ENCODE results near the gene ALKBH4.
"Not testable (repeated sequence)": the region's sequence is repeated elsewhere in the genome, so short reads cannot be mapped to it uniquely, and the experiment has no call there.

ALKBH4 gene

DNA sequence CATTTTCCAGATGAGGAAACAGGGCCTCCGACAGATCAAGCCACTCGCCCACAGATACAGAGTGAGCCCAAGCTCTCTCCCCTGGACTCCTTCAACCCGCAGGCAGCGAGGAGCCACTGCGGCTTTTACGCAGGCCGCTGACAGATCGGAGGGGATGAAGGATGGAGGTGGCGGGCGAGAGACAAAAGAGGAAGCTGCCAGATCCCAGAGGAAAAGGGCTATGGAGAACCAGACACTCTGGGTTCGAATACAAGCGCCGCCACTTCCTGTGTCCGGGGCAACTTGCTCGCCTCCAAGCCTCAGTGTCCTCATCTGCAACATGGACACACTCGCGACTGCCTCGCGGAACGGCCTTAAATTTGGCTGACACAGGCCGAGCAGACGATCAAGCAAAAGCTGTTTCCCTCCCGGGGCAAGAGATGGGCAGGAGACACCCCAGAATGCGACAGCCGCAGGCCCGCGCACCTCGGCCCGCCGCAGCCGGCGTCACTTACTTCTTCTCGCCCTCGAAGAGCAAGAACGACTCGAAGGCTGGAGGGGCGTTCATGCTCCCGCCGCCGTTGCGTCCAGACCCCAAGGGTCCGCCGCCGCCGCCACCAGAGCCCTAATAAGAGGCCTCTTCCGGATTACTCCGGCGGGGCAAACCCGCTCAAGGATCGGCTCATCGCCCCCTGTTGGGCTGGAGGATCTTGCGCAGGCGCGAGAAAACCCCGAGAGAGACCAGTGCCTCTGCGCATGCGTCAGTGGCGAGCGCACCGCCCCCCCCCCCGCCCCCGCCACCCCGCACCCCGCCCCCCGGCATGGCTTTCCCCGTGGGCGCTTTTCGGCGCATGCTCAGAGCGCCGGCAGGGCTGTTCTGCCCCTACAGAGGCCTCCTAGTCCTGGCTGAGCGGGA, 13.9 kb upstream of the ALKBH4 start, which contains the start of gene POLR2J:
Gene POLR2J, minus strand, starts transcription at position 609 of the 895 bp plus-strand sequence. Its CDS starts 62 bp downstream, at position 547.
- not testable (repeated sequence) for DNase-seq

DNA sequence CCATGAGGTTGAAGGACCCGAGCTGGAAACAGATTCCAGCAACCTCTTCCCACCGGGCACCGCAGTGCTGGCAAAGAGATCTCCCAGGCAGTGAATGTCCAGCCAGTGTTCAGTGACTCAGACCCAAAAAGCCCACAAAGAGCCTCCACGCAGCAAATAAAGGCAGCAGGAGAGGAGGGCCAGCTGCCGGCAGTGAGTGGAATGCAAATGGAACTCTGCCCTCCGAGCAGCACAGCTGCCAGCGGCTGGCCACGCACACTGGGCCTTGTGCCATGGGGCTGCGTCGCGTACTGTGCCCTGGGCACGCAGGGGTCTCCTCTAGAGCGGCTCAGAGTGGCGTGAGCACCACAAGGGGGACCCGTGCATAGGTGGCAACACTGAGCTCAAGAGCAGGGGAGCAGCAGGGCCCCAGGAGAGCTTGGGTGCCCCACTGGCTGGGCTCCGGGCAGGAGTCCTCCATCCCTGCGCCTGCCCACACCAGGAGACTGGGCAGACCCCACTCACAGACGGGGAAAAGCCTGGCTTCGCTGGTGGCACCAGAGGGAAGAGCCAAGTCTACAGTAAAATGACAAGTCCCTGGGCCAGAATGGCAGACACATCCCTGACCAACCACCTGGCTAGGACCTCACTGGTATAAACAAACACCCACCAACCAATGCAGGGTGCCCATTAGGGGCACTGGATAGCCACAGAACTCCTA, 10.2 kb upstream of the ALKBH4 start:
- DNase-seq, result not testable (repeated sequence)

DNA sequence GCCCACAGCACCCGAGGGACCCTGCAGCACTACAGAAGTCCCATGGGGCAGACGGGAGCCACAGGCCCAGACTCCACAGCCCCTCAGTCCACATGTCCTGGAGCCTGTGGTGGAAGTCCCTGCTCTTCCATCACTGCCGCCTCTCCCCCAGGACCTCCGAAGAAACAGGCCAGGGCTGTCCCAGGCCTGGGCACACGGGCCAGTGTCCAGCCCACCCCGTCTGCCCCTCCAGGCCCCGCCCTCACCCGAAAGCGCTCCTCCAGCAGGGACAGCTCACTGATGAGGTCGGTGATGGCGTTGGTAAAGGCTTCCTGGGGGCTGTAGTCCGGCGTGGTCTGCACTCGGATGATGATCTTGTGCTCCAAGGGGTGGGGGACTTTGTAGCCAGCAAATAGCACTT, 9.5 kb upstream of the ALKBH4 start:
- DNase-seq, result not testable (repeated sequence)

DNA sequence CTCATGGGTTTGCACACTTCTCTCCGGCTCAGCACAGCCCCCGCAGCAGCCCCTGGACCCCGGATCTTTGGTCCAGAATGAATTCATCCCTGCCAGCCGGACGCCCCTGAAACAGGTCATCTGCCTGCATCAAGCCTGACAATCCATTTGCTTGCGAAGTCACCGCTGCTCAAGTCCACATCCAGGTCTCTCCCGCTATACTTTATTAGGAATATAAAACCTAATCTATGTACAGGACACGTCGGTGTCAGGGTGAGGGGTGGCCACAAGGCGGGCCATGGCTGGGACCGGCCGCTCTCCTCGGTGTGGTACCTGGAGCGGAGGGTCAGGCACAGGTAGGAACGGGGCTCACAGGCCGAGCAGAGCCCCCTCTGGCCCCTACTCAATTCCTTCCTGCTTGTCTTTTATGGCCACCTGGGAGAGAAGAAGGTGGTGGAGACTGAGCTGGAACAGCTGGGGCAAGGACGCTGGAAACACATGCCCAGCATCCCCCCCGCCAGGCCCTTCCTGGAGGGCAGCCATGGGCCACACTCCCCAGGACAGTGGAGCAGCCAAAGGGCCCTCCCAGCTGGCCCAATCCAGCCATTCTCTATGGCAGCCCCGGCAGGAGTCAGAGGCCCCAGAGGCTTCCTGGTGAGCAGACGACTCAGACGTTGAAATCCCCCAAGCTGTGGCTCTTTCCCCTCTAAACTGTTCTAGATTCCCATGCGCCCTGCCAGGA, 8.8 kb upstream of the ALKBH4 start:
- DNase-seq, result peak; percentile 38

DNA sequence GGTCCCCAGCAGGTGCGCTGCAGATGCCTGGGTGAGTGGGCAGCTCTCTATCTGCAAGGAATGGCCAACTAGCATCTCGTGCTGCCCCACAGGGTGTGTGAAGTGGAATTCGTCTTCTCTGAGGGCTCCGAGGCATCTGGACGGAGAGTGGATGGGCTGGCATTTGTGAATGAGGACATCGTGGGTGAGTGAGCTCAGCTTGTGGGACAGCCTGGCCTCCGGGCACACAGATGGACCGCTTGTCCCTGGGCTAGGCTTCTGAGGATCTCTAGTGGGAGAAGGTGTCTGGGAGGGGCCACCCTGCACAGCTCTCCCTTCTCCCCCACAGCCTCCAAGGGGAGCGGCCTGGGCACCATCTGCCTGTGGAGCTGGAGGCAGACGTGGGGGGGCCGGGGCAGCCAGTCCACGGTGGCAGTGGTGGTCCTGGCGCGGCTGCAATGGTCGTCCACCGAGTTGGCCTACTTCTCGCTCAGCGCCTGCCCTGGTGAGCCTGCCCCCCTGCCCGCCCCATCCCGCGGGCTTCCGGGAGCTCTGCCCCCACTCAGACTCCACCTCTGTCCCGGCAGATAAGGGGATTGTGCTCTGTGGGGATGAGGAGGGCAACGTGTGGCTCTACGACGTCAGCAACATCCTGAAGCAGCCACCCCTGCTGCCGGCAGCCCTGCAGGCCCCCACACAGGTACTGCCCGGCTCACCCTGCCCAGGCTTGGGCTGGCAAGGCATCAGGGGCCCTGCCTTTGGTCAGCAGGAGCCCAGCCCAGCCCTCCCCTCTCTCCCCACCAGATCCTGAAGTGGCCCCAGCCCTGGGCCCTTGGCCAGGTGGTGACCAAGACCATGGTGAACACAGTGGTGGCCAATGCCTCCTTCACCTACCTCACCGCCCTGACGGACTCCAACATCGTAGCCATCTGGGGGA, 7.7 kb upstream of the ALKBH4 start:
- no peak for DNase-seq

DNA sequence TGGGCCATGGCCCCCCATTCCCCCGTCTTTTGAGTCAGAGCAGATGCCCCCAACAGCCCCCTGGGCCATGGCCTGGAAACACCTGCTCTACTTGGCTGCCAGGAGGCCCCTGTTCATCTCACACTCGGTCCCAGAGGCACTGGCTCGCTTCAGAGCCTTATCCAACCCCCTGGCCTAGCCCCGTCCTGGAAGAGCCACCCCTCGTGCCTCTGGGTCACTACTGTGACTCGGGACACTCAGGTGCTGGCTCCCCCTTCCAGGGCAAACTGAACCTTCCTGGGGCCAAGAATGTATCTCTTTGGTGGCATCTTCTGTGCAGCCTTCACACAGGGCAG, 7.1 kb upstream of the ALKBH4 start:
- no peak for DNase-seq

DNA sequence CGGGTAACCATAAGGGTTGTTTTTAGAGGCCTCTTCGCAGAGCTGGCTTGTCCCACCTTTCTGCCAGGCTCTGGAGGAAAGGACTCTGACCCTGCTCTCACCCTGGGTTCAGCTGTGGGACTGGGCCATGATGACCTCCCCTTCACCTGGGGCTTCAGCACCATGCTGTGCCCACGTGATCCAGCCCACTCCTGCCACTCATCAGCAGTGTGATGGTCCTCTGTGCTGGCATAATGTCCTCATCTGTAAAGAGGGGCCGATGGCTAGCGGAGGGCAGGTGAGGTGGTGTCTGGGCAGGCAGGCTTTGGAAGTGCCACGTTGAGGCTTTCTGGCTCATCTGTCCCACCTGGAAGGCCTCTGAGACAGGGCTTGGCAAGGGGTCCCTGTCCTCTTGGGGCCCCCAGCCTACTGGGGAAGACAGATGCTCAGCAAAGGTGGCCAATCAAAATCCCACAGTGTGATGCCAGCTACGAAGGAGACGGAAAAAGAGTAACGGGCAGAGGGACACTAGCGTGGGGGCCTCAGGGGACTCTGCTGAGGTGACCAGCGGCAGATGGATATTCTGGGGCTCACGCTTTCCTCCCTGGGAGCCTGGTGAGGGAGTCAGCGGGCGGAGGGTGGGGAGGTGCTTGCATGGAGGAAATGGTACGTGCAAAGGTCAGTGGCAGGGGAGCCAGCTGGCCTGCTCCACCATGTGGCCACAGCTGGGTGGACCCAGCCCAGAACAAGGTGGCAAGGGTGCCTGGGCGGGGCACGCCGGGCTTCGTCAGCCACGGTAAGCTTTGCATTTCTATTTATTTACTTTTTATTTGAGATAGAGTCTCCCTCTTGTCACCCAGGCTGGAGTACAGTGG, 5.5 kb upstream of the ALKBH4 start:
- no peak for DNase-seq

DNA sequence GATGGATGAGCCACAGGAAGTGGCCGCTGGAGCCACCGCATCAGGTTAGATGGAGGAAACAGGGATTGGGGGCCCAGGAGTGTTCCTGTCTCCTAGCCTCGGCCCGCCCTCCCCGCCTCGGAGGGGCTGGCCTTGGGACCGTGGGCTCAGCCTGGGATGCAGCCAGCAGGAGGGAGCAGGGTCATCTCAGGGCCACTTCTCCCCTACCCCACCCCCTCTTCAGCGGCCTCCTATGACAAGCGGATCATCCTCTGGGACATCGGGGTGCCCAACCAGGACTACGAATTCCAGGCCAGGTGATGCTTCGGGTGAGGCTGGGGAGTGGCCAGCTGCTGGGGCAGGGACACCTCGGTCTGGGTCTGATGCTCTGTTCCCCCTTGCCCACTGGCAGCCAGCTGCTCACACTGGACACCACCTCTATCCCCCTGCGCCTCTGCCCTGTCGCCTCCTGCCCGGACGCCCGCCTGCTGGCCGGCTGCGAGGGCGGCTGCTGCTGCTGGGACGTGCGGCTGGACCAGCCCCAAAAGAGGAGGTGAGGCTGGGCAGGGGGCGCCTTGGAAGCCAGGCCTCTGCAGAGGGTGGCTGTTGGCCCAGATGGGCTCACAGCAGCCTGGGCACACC, 4.8 kb upstream of the ALKBH4 start:
- DNase-seq, result no peak

DNA sequence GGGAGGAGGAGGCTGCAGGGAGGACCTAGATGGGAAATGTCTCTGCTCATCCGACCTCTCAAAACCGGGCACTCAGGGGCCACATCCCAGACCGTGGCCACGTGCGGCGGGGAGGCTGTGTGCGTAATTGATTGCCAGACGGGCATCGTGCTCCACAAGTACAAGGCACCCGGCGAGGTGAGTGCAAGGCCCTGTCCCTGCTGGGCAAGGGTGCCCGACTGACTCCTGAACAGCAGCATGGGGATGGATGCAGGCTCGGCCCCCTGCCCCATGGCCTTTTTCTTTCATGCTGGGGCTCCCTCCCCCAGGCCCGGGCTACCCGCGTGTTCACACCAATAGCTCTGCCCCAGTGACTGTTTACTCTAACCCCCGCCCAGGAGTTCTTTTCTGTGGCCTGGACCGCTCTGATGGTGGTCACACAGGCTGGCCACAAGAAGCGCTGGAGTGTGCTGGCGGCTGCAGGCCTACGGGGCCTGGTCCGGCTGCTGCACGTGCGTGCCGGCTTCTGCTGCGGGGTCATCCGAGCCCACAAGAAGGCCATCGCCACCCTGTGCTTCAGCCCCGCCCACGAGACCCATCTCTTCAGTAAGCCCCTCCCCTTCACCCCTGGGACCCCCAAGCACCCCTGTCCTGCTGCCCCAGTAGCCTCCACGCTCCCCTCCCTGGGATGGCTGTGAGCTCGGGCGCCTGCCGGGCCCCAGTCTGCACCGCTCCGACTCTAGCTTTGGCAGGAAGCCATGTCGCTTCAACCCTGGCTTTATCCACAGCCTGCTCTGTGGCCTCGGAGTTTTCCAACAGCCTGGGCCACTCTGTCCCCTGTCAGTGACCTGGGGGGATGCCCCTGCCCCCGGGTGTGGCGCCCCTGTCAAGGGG, 4.1 kb upstream of the ALKBH4 start:
- no peak for DNase-seq

DNA sequence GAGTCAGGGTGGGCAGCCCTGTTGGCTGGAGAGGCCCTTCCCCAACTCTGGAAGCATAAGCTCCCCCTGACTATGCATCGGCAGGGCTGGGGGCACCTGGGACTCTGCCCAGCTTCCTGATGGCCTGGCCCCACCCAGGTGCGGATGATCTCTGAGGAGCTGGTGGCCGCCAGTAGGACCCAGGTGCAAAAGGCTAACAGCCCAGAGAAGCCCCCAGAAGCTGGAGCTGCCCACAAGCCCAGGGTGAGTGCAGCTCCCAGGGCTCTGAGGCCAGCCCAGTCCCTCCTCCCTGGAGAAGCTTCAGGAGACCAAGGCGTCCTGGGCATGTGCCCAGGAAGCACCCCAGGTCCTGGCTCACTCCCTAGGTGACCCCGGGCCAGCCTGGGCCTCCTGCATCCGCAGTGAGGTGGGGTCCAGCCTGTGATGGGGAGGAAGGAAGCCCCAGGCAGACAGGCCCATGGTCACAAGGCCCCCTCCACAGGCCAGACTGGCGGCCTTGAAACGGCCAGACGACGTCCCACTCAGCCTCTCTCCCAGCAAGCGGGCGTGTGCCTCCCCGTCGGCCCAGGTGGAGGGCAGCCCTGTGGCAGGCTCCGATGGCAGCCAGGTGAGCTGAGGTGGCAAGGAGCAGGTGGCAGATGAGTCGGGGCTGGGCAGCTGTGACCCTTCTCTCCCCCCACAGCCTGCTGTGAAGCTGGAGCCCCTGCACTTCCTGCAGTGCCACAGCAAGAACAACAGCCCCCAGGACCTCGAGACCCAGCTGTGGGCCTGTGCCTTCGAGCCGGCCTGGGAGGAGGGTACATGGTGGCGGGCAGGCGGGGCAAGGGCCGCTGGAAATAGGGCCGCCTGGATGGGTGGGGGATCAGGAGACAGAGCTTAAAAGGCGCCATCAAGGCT, 3.2 kb upstream of the ALKBH4 start:
- DNase-seq, result no peak

DNA sequence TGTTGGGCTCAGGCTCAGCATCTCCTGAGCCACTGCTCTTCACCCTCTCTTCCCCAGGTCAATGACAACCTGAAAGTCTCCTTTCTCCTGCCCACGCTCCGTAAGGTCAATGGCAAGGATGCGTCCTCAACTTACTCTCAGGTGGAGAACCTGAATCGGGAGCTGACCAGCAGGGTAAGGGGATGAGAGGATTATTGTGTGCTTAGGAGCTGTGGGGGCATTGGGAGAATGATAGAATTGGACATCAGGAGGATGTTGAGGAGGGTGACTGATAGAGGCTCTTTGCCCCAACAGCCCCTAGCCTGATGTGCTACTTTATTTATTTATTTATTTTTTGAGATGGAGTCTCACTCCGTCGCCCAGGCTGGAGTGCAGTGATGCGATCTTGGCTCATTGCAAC, 1.4 kb upstream of the ALKBH4 start:
- no peak for DNase-seq

DNA sequence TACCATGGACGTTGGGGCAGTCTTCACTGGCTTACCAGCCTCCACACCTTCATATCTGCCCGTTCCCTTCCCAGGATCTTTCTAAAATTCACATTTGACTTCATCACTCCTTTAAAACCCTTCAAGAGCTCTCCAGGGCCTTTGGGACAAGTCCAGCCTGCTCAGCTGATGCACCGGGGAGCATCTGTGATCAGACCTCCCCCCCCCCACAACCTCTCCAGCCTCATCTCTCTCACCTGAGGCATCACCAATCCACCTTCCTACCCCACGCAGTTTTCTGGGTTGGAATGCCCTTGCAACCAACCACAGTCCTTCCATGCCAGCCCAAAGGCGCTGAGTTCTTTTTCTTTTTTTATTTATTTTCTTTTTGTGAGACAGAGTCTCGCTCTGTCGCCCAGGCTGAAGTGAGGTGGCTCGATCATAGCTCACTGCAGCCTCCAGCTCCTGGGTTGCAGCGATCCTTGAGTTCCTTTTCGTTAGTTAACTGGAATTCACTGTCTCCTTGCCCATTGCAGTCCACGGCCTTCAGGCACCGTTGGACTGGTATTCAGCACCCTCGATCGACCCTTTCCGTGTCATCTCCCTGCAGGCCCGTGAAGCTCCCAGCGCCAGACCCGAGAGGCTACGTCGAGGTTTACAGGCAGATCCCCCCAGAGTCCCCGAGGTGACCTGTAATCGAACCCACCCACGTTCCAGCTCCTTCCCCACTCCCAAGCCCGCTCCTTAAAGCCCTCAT, 654 bp downstream of the ALKBH4 start:
- DNase-seq, result no peak

DNA sequence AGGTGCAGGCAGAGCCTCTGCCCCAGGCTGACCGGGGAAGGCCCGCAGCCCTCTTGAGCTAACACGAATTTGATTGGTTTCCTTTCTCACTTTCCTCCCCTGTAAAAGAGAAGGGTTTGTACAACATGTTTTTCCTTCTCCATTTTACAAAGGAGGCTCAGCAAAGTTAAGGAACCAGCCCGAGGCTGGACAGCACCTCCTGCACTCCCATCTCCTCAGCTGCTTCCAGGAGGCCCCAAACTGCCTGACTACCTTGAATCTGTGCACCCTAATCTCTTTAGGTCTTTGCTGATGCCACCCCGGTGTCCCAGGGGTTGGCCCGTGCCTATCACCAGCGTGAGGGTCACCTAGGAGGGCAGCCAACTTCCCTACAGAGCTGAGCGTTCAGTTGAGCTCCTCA, 4.2 kb downstream of the ALKBH4 start:
- no peak for DNase-seq

DNA sequence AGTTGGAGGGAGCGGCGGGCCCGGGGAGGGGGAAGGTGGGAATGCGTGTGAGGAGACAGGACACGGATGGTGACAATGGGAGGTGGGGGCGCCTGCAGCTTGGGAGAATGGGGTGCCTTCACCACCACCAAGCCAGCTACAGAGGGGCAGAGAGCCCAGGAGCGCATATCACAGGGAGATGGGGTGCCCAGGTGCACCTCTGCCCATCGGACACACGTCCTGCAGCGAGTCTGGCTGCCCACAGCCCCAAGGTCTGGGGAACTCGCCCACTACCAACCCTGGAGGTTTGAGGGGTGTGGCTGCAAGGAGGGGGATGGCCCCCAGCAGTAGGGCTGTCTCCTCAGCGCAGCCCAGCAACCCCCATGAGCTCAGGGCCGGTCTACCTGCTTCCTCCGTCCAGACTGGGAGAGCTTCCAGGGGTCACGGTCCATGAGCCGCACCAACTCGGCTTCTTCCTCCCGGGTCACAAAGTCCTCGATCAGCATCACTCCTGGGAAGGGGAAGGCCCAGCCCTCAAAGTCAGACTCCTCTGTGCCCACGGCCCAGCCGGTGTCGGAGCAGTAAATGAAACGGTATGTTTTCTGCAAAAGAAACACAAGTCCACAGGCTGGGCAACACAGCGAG, 5.3 kb downstream of the ALKBH4 start:
- no peak for DNase-seq

DNA sequence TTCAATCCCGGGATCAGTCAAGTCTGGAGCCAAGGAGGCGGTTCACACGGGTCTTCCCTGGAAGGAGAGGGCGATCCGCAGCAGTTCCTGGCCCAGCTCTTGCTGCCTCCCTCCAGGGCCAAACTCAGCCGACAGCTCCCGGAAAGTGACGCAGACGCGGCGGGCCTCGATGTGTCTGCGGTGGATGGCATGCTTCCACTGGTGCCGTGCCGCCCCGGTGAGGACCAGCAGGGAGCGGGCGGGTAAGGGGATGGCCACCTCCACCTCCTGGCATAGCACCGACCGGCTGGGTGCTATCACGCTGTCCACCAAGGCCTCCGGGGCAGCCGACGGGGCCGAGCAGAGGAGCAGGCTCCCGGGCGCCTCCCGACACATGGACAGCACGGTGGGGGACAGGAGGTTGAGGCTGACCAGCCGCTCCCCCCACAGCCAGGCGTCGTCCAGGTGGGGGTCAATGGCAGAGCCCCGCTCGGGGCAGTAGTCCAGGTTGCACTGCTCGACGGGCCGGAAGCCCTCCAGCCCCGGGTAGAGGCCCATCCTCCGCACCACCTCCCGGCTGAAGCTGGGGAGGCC, 7.2 kb downstream of the ALKBH4 start:
- DNase-seq, result no peak

DNA sequence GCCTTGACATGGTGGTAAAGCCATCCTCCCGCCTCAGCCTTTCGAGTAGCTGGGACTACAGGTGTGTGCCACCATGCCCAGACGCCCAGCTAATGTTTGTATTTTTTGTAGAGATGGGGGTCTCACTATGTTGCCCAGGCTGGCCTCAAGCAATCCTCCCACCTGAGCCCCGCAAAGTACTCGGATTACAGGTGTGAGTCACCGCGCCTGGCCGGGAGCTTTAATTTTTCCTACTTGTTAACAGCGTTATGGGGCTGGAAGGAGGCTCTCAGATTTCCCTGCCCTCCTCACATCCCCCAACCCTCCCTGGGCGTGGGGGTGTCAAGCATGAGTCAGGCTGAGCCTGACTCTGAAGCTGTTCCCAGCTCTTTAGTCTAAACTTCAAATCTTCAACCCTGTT, 8.3 kb downstream of the ALKBH4 start:
- DNase-seq, result no peak

DNA sequence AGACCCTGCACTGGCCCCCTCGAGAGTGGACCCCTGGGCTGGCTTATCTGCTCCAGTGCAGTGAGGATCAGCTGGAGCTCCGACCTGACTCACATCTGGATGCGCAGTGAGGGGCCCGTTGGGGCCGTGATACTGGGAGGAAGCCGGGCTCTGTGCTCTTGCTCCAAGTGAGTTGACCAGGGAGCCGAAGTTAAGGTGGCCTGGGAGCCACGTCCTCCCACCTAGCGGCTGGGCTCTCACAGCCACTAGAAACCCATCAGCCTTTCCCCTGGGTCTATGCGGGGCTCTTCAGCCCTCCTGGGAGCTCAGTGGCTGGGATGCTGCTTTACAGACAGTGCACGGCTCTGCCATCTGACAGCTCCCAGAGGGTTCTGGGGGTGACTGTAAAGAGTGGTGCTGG, 9.1 kb downstream of the ALKBH4 start:
- no peak for DNase-seq
